Activated naive CD4-positive, alpha-beta T cell treated with anti-CD3 and anti-CD28 coated beads for 36 hours (primary cell): ENCODE data around the gene ZNF805. TPM values are rescaled to one million over a fixed set of nuclear protein-coding genes. Genes with fewer than 3 reads are reported as not detected.
A peak's percentile ranks its signal among the peaks of the same experiment; 100 is the strongest.
"Not testable (repeated sequence)": the region's sequence is repeated elsewhere in the genome, so short reads cannot be mapped to it uniquely, and the experiment has no call there.

Experiments
- CTCF ChIA-PET: fragments of 350-600 bp; sonication (Branson Sonifier 250); formaldehyde crosslinking; loops from one replicate; lab custom pipeline; 2021; ENCODE audit warnings: antibody characterized with exemption; lab: Charles Lee
- DNase-seq: peaks from one replicate; pipeline ENCODE4 v3.0.0-alpha.2; 2020
- H3K27ac Mint-ChIP-seq: one replicate; pipeline ENCODE4 v1.8.0; 2021; ENCODE audit warnings: mild to moderate bottlenecking, mixed read lengths
- H3K27me3 Mint-ChIP-seq: one replicate; pipeline ENCODE4 v1.8.0; 2021; ENCODE audit warnings: low read depth, mixed read lengths
- H3K36me3 Mint-ChIP-seq: one replicate; pipeline ENCODE4 v1.8.0; 2021; ENCODE audit warnings: low read depth, mixed read lengths
- H3K4me1 Mint-ChIP-seq: one replicate; pipeline ENCODE4 v1.8.0; 2021; ENCODE audit warnings: low read depth, mixed read lengths
- H3K4me3 Mint-ChIP-seq: one replicate; pipeline ENCODE4 v1.8.0; 2021; ENCODE audit warnings: mild to moderate bottlenecking, moderate library complexity, mixed read lengths
- H3K9me3 Mint-ChIP-seq: one replicate; pipeline ENCODE4 v1.8.0; 2021; ENCODE audit warnings: mixed read lengths
- intact Hi-C: fragments of 100-400 bp; cut with micrococcal nuclease; formaldehyde crosslinking; loops from one replicate; pipeline ENCODE4 v1.15.1; 2023
- total RNA-seq, 2 experiments: library from RNA; stranded (reverse); gene quantifications; one replicate each; pipeline ENCODE4 v1.2.3, GENCODE V29; 2021

The ZNF805 gene
- total RNA-seq: 1 to 10 TPM; 6.0 to 6.5 TPM

- Mint-ChIP-seq H3K4me1 (peaks cover 22% of the 10 kb centered on the region), H3K9me3 (peaks cover 5% of the 10 kb centered on the region), H3K36me3 (peaks cover 29% of the 10 kb centered on the region), H3K4me3 (peak within 1 kb of the TSS; percentile 74), H3K27me3 (no peaks in the 10 kb centered on the region), H3K27ac (peak within 1 kb of the TSS; percentile 70)
- intact Hi-C loops: loop anchor here (1.0 to 2.0 kb wide), 4 partner anchors 40 to 149 kb away; partner anchors contain the start of genes TRAPPC2B, ZNF460, ZNF543 and ZNF547
- DNase-seq: peak; percentile 95
- CTCF ChIA-PET: no interaction called here
Observed at GRCh38 chr19:57240311-57241090, at the start of gene ZNF805. TSS of gene ZNF805 (plus strand) at chr19:57240632. CDS start at chr19:57240892, 260 bp downstream.

GRCh38 chr19:57191141-57192076, 49.0 kb upstream of the ZNF805 start, which contains the start of gene ZNF264:
TSS of gene ZNF264 (plus strand) at chr19:57191500. CDS start at chr19:57191914, 414 bp downstream.
- CTCF ChIA-PET: interaction anchor here (0.6 kb wide), 1 partner anchor 119 kb away, joined by 3 read pairs; no protein-coding TSS in a partner anchor
- Mint-ChIP-seq H3K4me3 (peak within 1 kb of the TSS; percentile 93), H3K27me3 (peaks cover 5% of the 10 kb centered on the region), H3K27ac (peak within 1 kb of the TSS; percentile 82), H3K36me3 (peaks cover 68% of the 10 kb centered on the region), H3K4me1 (peaks cover 20% of the 10 kb centered on the region), H3K9me3 (peaks cover 43% of the 10 kb centered on the region)
- peak; percentile 90 for DNase-seq
- intact Hi-C loops: loop anchor here (5.0 kb wide), 1 partner anchor 811 kb away; the partner anchor contains the start of gene ZNF606

GRCh38 chr19:57192077-57192420, 48.4 kb upstream of the ZNF805 start:
- intact Hi-C loops: loop anchor here (5.0 kb wide), 1 partner anchor 810 kb away; the partner anchor contains the start of gene ZNF606
- Mint-ChIP-seq H3K4me1 (peaks cover 20% of the 10 kb centered on the region), H3K4me3 (peak overlapping the region; percentile 93), H3K27me3 (peaks cover 5% of the 10 kb centered on the region), H3K27ac (peak overlapping the region; percentile 82), H3K36me3 (peaks cover 75% of the 10 kb centered on the region), H3K9me3 (peaks cover 48% of the 10 kb centered on the region)
- CTCF ChIA-PET: no interaction called here
- DNase-seq: no peak

GRCh38 chr19:57192993-57193392, 47.4 kb upstream of the ZNF805 start:
- no peaks in the 10 kb centered on the region for H3K27me3 Mint-ChIP-seq
- H3K4me3 Mint-ChIP-seq: peak overlapping the region; percentile 93
- peaks cover 20% of the 10 kb centered on the region for H3K4me1 Mint-ChIP-seq
- no peak overlapping the region for H3K27ac Mint-ChIP-seq
- no peak for DNase-seq
- intact Hi-C loops: loop anchor here (5.0 kb wide), 1 partner anchor 809 kb away; the partner anchor contains the start of gene ZNF606
- peaks cover 45% of the 10 kb centered on the region for H3K9me3 Mint-ChIP-seq
- CTCF ChIA-PET: interaction anchor here (0.6 kb wide), 1 partner anchor 492 kb away, joined by 4 read pairs; no protein-coding TSS in a partner anchor
- peaks cover 79% of the 10 kb centered on the region for H3K36me3 Mint-ChIP-seq

- intact Hi-C loops, H3K27ac Mint-ChIP-seq, CTCF ChIA-PET, H3K4me3 Mint-ChIP-seq, DNase-seq, H3K4me1 Mint-ChIP-seq, H3K27me3 Mint-ChIP-seq: not testable (repeated sequence)
- Mint-ChIP-seq H3K9me3 (peaks cover 55% of the 10 kb centered on the region), H3K36me3 (peaks cover 96% of the 10 kb centered on the region)
Observed at GRCh38 chr19:57197874-57198273, 42.6 kb upstream of the ZNF805 start.

- Mint-ChIP-seq H3K36me3 (peaks cover 92% of the 10 kb centered on the region), H3K4me1 (peaks cover 3% of the 10 kb centered on the region), H3K27me3 (no peaks in the 10 kb centered on the region), H3K9me3 (peaks cover 53% of the 10 kb centered on the region), H3K4me3 (no peak overlapping the region), H3K27ac (no peak overlapping the region)
- DNase-seq: no peak
- intact Hi-C loops: no loop called here
- CTCF ChIA-PET: no interaction called here
Observed at GRCh38 chr19:57202160-57202559, 38.3 kb upstream of the ZNF805 start.

- CTCF ChIA-PET: no interaction called here
- H3K27ac Mint-ChIP-seq: no peak overlapping the region
- H3K4me1 Mint-ChIP-seq: no peaks in the 10 kb centered on the region
- intact Hi-C loops: no loop called here
- peaks cover 85% of the 10 kb centered on the region for H3K36me3 Mint-ChIP-seq
- no peak overlapping the region for H3K4me3 Mint-ChIP-seq
- no peaks in the 10 kb centered on the region for H3K27me3 Mint-ChIP-seq
- peaks cover 52% of the 10 kb centered on the region for H3K9me3 Mint-ChIP-seq
- DNase-seq: no peak
Observed at GRCh38 chr19:57210381-57210780, 30.1 kb upstream of the ZNF805 start.

GRCh38 chr19:57212109-57212508, 28.3 kb upstream of the ZNF805 start:
- intact Hi-C loops: no loop called here
- Mint-ChIP-seq H3K36me3 (peaks cover 82% of the 10 kb centered on the region), H3K9me3 (peaks cover 50% of the 10 kb centered on the region), H3K27ac (no peak overlapping the region), H3K4me1 (no peaks in the 10 kb centered on the region), H3K27me3 (no peaks in the 10 kb centered on the region), H3K4me3 (no peak overlapping the region)
- no peak for DNase-seq
- CTCF ChIA-PET: no interaction called here

GRCh38 chr19:57227502-57227901, 12.9 kb upstream of the ZNF805 start:
- DNase-seq: no peak
- peaks cover 26% of the 10 kb centered on the region for H3K36me3 Mint-ChIP-seq

GRCh38 chr19:57231686-57232085, 8.7 kb upstream of the ZNF805 start:
- intact Hi-C loops: no loop called here
- H3K4me1 Mint-ChIP-seq: no peaks in the 10 kb centered on the region
- H3K9me3 Mint-ChIP-seq: peaks cover 17% of the 10 kb centered on the region
- no peak for DNase-seq
- H3K27me3 Mint-ChIP-seq: peaks cover 2% of the 10 kb centered on the region
- H3K27ac Mint-ChIP-seq: no peak overlapping the region
- CTCF ChIA-PET: no interaction called here
- H3K36me3 Mint-ChIP-seq: peaks cover 14% of the 10 kb centered on the region
- no peak overlapping the region for H3K4me3 Mint-ChIP-seq

More at GRCh38 chr19:57227502-57227901, 12.9 kb upstream of the ZNF805 start:
- Mint-ChIP-seq H3K9me3 (peaks cover 44% of the 10 kb centered on the region), H3K4me3 (no peak overlapping the region), H3K4me1 (no peaks in the 10 kb centered on the region), H3K27ac (no peak overlapping the region), H3K27me3 (peaks cover 2% of the 10 kb centered on the region)
- intact Hi-C loops: no loop called here
- CTCF ChIA-PET: no interaction called here

- intact Hi-C loops: no loop called here
- no peak for DNase-seq
- no peak overlapping the region for H3K4me3 Mint-ChIP-seq
- H3K4me1 Mint-ChIP-seq: no peaks in the 10 kb centered on the region
- H3K27ac Mint-ChIP-seq: no peak overlapping the region
- peaks cover 2% of the 10 kb centered on the region for H3K27me3 Mint-ChIP-seq
- peaks cover 13% of the 10 kb centered on the region for H3K9me3 Mint-ChIP-seq
- CTCF ChIA-PET: no interaction called here
- H3K36me3 Mint-ChIP-seq: peaks cover 10% of the 10 kb centered on the region
Observed at GRCh38 chr19:57233207-57233606, 7.2 kb upstream of the ZNF805 start.

- H3K27ac Mint-ChIP-seq: peak overlapping the region; percentile 70
- CTCF ChIA-PET: no interaction called here
- intact Hi-C loops: loop anchor here (1.0 to 2.0 kb wide), 4 partner anchors 40 to 149 kb away; partner anchors contain the start of genes TRAPPC2B, ZNF460, ZNF543 and ZNF547
Observed at GRCh38 chr19:57239982-57240310, 486 bp upstream of the ZNF805 start.

More at GRCh38 chr19:57239982-57240310, 486 bp upstream of the ZNF805 start:
- Mint-ChIP-seq H3K4me3 (peak overlapping the region; percentile 74), H3K4me1 (peaks cover 21% of the 10 kb centered on the region), H3K36me3 (peaks cover 26% of the 10 kb centered on the region), H3K27me3 (no peaks in the 10 kb centered on the region), H3K9me3 (peaks cover 3% of the 10 kb centered on the region)
- no peak for DNase-seq
